ENCODE results near the gene ARID3A. TPM values are rescaled to one million over a fixed set of nuclear protein-coding genes. Genes with fewer than 3 reads are reported as not detected.

The ARID3A gene
- total RNA-seq, 1 experiment from 2014 or later: 3.7 TPM

DNA sequence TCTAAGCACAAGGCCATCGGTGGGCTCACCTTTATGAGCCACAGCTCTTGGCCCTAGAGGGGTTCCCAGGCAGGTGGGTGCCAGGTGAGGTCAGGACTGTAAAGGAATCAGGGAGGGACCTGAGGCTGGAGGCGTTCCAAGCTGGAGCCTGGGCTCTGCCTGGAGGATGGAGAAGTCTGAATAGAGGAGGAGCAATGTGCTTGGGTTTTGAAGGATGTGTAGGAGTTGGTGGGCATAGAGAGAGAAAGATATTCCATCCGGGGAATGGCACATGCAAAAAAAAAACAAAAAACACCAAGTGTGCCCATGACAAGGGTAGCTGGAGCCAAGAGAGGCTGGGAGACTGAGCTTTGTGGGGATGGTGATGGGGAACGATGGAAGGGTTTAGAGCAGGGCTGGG, 76.8 kb downstream of the ARID3A start:
- DNase-seq (ENCODE audit: low read depth): no peak

- DNase-seq (ENCODE audit: low read depth): no peak
These were observed 77.4 kb downstream of the ARID3A start for GRCh38 chr19:1003283-1003682.

GRCh38 chr19:1004204-1004802, 78.5 kb downstream of the ARID3A start:
- DNase-seq (ENCODE audit: low read depth): no peak

GRCh38 chr19:1004803-1005664, 79.2 kb downstream of the ARID3A start:
- DNase-seq (ENCODE audit: low read depth): no peak

GRCh38 chr19:1006711-1007398, 81.0 kb downstream of the ARID3A start:
- DNase-seq (ENCODE audit: low read depth): no peak

DNA sequence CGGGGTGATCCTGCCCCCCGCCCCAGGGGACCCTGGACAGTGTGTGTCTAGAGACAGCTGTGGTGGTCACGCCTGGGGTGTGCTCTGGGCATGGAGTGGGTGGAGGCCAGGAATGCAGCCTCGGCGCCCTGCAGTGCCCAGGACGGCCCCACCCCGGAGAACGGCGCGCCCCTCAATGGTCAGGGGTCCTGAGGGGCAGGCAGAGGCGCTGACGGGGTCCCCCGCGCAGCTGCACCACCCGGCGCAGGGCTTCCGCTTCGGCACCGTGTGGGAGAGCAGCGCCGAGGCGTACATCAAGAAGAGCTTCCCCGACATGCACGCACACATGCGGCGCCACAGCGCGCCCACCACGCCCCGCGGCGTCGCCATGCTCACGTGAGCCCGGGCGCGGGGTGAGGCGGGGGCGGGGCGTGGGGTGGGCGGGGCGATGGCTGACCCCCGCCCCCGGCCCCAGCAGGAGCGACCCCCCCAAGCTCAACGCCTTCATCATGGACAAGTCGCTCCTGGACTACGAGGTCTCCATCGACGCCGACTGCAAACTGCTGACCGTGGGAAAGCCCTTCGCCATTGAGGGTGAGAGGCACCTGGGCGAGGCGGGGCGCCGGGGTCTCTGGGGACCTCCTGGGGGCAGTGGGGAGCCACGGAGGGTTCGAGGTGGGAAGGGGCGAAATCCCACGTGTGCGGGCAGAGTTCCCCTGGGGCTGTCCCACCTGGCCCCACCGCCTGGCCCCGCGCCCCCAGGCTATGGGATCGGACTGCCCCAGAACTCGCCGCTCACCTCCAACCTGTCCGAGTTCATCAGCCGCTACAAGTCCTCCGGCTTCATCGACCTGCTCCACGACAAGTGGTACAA, 81.8 kb downstream of the ARID3A start:
- no peak for DNase-seq (ENCODE audit: low read depth)

DNA sequence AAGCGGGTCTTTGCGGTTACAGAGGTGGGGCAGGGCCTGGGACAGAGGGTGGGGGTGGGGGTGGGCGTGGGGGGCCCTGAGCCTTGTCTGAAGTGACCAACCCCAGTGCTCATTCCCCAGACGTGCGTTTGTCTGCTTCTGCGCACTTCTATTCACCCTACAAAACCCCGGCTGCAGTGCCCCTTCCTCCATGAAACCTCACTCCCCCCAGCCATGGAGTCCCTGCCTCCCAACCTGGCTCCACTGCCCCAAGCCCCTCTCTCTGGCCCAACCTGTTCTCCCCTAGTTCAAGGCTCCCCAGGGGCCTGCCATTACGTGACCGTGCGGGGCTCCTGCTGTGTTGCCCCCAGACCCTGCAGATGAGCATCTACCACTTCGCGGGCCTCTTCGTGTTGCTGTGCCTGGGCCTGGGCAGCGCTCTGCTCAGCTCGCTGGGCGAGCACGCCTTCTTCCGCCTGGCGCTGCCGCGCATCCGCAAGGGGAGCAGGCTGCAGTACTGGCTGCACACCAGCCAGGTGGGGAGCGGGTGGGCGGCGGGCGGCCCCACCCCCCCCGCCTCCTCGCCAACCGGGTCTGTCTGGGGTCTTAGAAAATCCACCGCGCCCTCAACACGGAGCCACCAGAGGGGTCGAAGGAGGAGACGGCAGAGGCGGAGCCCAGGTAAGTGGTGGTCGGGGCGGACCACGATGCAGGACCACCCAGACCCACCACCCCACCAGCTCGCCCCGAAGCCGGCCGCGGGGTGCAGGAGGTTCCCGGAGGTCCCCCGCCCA, 82.6 kb downstream of the ARID3A start:
- DNase-seq (ENCODE audit: low read depth): no peak

DNA sequence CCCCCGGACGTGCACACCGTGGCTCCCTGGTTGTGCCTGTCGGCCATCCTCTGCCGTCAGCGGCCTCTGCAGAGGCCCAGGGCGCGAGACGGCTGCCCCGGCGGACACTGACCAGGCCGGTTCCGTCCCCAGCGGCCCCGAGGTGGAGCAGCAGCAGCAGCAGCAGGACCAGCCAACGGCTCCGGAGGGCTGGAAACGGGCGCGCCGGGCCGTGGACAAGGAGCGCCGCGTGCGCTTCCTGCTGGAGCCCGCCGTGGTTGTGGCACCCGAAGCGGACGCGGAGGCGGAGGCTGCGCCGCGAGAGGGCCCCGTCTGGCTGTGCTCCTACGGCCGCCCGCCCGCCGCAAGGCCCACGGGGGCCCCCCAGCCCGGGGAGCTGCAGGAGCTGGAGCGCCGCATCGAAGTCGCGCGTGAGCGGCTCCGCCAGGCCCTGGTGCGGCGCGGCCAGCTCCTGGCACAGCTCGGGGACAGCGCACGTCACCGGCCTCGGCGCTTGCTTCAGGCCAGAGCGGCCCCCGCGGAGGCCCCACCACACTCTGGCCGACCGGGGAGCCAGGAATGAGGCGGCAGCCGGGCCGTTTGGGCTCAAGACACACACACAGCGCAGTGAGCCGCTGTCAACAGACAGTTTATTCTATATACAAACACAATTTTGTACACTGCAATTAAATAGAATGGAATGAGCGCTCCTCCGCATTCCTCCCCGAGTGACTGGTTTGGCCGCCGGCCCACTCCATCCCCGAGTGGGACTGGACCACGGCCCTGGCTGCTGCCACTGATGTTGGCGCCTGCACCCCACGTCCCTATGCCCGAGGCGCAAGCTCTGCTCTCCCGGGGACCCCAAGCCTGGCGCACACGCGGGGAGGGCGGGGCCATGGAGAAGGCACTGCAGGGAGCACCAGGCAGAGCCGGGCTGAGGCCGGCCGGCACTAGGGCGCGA, 83.5 kb downstream of the ARID3A start:
- DNase-seq (ENCODE audit: low read depth): no peak

- no peak for DNase-seq (ENCODE audit: low read depth)
These were observed 84.2 kb downstream of the ARID3A start for GRCh38 chr19:1009981-1010538.

DNA sequence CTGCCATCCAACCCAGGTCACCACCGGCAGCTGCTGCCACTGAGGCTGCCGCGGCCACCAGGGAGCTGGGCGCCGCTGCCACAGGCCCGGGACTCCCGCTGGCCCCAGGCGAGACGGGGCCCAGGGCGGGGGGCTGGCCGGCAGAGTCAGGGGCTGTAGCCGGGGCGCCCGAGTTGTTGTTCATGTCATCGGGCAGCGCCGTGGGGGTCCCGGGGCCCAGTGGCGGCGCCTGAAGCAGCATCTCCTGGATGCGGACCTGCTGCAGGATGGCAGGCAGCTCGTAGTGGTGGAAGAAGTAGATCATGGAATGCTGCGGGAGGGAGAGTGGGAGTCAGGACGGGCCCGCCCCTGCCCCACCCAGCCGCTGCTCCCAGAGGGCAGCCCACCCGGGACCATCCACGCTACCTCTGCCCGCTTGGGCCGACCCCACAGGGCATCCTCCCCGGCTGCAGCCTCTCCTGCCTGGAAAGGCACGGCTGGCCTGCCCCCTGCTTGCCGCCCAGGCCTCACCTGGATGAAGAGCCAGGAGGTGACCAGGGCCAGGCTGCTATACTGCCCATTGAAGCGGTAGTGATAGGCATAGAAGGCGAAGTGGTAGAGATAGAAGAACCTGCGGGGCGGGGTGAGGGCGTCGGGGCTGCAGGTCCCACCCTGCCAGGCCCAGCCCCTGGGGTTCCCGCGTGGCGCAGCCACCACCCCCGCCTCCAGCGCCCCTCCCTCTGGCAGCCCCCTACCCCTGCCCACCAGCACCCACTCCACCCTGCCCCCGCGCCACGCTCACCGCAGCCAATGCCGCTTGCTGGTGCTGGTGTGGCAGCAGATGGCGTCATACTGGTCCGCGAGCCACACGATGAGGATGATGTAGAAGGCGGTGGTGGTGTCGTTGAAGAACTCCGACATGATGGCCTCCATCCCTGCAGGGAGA, 85.0 kb downstream of the ARID3A start:
- DNase-seq (ENCODE audit: low read depth): no peak

GRCh38 chr19:1011831-1012333, 86.0 kb downstream of the ARID3A start:
- DNase-seq (ENCODE audit: low read depth): no peak

GRCh38 chr19:1012334-1012733, 86.5 kb downstream of the ARID3A start:
- no peak for DNase-seq (ENCODE audit: low read depth)

GRCh38 chr19:1013218-1013617, 87.4 kb downstream of the ARID3A start:
- DNase-seq (ENCODE audit: low read depth): no peak

DNA sequence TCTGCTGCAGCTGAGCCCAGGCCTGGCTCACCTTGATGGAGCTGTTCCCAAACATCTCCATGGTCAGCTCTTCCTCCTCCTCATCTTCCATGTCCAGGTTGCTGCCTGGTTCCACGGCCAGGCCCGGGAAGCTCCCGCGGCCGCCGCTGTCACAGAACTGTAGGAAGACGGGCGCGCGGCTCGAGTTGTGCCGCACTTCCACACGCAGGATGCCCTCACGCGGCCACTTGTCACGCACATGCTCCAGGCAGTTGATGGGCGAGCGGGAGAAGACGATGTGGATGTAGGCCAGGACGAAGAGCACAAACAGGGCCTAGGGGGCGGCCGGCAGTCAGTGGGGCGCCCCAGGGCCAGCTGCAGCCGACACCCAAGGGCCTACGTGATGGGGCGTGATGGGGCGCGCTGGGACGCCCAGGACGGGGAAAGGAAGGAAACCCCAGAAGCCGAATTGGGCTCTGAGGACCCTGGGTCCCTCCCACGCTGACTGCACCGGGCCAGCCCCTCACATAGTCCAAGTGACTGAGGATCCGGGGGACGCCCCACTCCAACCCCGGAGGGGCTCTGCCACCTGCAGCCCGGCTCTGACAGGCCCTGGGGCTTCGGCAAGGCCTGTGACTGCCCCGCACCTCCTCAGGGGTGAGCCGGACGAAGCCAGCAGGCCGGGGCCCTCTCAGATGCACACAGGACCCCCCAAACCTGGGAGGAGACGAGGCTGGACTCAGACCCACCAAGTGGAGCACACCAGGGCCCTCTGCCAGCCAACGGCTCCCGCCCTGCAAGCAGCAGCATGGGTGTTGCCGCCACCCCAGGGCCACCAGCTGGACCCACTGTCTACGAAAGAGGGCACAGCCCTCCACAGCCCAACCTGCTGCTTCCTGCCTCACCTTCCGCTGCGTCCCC, 88.6 kb downstream of the ARID3A start:
- DNase-seq (ENCODE audit: low read depth): no peak

GRCh38 chr19:1015061-1015781, 89.4 kb downstream of the ARID3A start:
- DNase-seq (ENCODE audit: low read depth): no peak

Data from M059J (cell line).